Activated T-cell treated with anti-CD3 and anti-CD28 coated beads for 1 hour (primary cell): ENCODE results near the gene SYNJ2.

Source experiments
- DNase-seq: peaks from one replicate; pipeline ENCODE4 v3.0.0-alpha.2; 2020; ENCODE audit warnings: low read depth

Gene SYNJ2

DNA sequence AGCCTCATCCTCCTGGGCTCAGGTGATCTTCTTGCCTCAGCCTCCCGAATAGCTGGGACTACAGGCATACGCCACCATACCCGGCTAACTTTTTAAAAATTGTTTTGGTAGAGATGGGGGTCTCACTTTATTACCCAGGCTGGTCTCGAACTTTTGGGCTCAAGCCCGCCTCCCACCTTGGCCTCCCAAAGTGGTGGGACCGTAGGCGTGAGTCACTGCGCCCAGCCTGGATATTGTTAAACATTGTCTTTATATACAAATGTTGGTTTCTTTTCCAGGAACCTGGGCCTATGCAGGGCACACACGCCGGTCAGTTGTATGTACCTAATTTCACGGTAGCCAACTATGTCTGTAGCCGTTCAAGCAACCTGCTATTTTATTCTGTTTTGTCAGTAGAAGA, 60.1 kb downstream of the SYNJ2 start:
- DNase-seq = no peak

DNA sequence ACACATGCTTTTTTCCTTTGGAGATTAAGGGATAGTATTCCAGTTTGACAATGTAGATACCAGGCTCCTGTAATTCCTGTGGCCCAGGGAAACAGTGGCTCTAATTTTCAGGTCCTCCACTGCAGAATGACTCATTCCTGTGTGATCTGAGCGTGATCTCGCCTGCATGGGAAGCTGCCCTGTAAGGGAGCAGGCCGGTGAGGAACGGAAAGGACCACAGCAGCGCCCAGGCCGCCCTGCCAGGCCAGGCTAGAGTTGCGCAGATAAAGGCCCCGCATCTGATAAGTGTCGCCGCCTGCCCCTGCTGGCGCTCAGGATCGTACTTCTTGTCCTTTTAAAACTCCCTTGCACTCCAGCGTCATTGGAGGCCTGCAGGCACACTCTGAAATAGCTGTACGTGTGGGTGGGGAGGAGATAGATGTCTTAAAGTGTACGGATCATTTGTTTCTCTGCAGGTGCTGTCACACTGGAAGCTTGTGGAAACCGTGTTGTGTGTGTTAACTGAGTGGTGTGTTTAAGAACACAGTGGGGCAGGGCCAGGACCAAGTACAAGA, 60.7 kb downstream of the SYNJ2 start:
- DNase-seq = no peak

- DNase-seq = no peak
Measured at GRCh38 chr6:158043008-158043407, 61.3 kb downstream of the SYNJ2 start.

- DNase-seq = no peak
Measured at GRCh38 chr6:158043586-158044524, 62.2 kb downstream of the SYNJ2 start.

GRCh38 chr6:158044525-158044888, 62.8 kb downstream of the SYNJ2 start:
- no peak for DNase-seq

DNA sequence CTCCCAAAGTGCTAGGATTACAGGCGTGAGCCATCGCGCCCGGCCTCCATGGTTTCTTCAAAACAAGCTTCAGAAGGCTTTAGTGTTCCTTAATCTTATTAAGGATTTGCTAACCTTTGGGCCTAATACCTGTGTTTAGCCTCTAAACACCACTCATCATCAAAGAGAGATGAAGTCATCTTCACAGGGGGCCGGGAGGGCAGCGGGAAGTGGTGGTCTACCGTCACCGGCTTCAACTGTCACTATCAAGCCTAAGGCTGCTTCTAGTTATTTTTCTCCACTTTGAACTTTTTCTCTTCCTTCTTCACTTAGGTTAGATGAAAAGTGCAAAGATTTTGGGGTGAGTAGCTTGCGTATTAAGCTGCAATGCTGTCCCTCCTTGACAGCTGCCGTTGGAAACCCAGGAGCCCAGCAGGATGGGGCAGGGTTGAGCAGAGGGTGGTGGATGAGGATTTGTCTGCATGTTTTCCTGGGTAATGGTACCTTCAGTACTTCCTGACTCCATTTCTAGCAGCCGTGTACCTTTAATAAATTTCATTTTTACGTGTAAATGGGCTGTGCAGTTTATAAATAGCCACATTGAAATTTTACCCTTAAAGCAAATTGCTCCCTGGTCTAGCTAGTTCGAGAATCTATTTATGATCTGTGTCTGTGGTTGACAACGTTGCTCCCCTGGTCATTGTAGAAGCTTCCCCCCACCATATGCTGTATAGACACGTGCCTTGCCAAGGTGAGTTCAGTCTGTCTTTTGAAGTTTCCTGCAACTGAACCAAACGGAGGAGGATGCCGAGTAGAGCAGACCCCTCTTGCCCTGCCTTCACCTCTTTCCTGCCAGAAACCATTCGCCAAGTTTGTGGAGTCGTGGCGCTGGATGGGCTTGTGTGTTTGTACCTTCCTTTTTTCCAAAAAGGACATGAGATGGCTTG, 64.8 kb downstream of the SYNJ2 start:
- no peak for DNase-seq

DNA sequence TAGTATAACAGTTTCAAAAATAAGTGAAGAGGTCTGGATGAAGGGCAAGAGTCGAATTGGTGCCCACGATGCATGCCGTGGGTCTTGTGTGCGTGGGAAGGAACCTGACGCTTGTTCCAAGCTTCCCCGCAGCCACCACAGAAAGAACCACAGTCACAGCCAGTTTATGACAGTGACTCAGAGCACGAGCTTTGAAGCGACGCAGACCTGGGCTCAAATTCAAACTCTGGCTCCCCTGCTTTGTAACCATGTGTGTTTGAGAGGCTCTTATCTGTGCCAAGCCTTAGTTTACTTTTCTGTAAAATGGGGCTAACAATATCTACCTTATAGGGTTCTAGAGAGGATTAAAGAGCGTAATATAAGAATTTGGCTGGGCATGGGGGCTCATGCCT, 65.5 kb downstream of the SYNJ2 start:
- peak; percentile 25 for DNase-seq

DNA sequence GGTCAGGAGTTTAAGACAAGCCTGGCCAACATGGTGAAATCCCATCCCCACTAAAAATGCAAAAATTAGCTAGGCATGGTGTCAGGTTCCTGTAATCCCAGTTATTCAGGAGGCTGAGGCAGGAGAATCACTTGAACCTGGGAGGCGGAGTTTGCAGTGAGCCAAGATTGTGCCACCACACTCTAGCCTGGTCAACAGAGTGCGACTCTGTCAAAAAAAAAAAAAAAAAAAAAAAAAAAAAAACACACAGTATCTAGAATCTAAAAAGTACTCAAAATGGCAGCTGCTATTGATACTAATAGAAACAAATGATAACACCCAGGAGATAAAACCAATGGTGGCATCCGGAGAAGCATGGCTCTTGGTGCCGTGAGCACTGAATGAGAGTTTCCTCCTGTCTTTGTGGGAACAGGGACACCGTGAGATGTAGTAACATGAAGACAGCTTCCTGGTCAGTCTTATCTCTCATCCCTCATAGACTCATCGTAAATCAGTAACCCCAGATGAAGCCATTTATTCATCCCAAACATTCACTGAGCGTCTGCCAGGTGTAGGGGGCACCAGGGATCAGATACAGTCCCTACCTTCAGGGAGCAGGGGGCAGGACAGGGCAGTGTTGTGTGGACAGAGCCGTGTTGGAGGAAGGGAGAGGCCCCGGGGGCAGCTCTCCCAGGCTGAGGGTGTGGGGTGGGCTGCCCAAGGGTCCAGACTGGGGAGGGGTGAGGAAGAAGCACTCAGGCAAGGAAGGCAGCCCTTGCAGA, 66.1 kb downstream of the SYNJ2 start:
- no peak for DNase-seq

GRCh38 chr6:158048589-158048988, 66.9 kb downstream of the SYNJ2 start:
- DNase-seq = no peak

- no peak for DNase-seq
Measured at GRCh38 chr6:158049055-158050028, 67.7 kb downstream of the SYNJ2 start.

GRCh38 chr6:158050107-158050735, 68.6 kb downstream of the SYNJ2 start:
- DNase-seq = no peak

- no peak for DNase-seq
Measured at GRCh38 chr6:158050955-158051354, 69.3 kb downstream of the SYNJ2 start.

DNA sequence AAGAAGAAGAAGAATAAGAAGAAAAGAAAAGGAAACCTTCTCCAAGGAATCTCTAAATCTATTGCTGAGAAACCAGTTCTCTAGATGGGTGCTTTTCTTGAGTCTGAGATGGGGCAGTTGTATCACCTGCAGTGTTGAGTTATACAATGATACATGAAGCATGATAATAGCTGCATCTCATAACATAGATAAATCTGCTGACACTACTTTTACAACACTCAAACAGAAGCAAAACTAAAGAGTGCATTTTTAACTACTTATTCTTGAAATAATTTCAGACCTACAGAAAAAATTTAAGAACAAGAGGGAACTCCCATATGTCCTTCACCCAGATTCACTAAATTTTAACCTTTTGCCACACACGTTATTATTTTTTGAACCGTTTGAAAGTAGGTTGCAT, 70.3 kb downstream of the SYNJ2 start:
- no peak for DNase-seq

DNA sequence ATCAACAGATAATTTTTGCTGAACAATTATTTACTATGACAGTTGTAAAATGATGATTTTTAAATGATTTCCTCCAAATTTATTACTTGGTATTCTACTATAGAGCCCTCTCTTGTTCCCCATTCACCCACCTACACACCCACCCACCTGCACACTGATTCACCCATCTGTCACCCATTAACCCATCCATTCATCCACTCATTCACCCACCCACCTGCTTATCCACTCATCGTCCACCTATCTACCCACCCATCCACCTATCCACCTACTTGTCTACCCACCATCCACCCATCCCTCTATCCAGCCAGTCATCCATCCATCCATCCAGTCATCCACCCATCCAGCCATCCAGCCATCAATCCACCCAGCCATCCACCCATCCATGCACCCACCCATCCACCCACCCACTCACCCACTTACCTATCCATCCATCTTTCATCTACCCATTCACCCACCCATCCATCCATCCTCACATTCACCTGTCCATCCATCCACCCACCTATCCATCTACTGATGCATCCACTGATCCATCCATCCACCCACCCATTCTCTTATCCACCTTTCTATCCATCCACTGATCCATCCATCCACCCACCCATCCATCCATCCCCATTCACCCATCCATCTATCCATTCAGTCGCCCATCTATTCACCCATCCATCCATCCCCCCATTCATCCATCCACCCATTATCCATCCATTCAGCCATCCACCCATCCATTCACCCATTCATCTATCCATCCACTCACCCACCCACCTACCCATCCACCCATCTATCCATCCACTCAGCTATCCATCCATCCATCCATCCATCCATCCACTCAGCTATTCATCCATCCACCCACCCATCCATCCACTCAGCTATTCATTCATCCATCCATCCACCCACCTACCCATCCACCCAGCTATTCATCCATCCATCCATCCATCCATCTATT, 72.0 kb downstream of the SYNJ2 start:
- no peak for DNase-seq

DNA sequence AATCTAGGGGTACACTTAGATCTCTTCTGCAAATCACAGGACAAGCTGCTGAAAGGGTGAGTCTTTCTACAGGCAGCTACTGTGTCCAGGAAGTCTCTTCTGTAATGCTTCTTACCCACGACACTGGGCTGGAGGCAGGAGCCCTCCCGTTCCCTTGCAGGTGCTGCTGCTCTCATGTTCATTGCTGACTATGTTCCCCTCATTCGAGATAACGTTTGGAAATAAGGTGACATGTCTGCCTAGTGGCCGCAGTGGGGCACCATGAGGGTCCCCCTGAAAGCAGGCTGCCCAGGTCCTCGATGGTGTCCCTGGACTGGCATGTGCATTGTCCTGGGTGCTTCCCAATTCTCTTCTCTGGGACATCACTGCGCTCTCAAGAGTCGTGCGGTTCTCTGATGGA, 74.7 kb downstream of the SYNJ2 start:
- DNase-seq = no peak

GRCh38 chr6:158056804-158057203, 75.1 kb downstream of the SYNJ2 start:
- DNase-seq = no peak

DNA sequence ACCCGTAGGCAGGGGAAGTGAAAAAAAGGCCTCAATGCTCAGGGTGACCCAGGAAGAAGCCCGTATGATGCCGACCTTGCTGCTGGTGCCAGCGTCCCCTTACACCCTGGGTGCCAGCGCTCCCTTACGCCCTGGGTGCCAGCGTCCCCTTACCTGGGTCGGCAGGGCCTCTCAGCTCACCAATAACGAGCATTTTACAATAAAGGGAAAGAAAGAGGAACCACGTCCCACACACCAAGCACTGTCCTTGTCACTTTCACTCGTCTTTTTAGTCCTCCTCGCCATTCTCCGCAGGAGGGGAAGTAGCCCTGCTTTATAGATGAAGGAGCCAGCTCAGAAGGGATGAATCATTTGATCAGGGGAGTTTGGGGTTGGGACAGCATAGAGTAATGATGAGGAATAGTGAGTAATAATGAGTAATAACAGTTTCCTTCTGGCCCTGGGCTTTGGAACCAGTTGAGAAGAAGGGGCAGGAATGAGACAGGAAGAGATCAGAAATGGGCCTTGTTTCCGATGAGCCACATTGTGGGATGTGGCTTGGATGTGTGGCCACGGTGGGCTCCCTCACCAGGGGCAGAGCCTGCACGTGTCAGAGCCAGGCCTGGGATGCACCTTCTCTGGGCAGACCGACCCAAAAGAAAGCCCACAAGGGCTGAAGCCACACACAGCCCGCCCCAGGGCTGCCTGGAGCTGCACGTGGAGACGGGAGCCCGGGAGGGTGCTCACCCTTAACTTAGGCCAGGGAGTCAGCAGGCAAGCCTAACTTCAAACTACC, 75.7 kb downstream of the SYNJ2 start:
- no peak for DNase-seq

- DNase-seq = no peak
Measured at GRCh38 chr6:158058171-158058651, 76.5 kb downstream of the SYNJ2 start.
